HepG2 (cell line): Measurements from ENCODE around the gene TAAR5. TPM values are rescaled to one million over a fixed set of nuclear protein-coding genes. Genes with fewer than 3 reads are reported as not detected.

Experiments used
- ATAC-seq: fragments of 200-7000 bp; cut with Tn5 transposase; 3 replicates; pipeline ENCODE4 v1.9.1; 2020; ENCODE audit warnings: mild to moderate bottlenecking, moderate library complexity
- BruUV-seq: library from RNA; stranded (reverse); fragments of 400-500 nt; replicated peaks from 2 replicates; lab custom pipeline; 2021; lab: Mats Ljungman, UMichigan
- CTCF ChIA-PET: fragments of 300-600 bp; formaldehyde crosslinking; extraction: SDS; loops from one replicate; lab custom pipeline; 2021; ENCODE audit warnings: low total read pairs, inconsistent platforms, low intra/inter-chr PET ratio; lab: Yijun Ruan, JAX
- POLR2A ChIA-PET: fragments of 350-600 bp; sonication (Branson Sonifier 250); formaldehyde crosslinking; loops from one replicate; lab custom pipeline; 2020; ENCODE audit warnings: antibody characterized with exemption, inconsistent platforms; lab: Yijun Ruan, JAX
- DNase-seq: peaks from one replicate; pipeline ENCODE4 v3.0.0-alpha.2; 2015; ENCODE audit warnings: low spot score
- FAIRE-seq: peaks from 3 replicates; lab custom pipeline; 2011; peaks lifted over from hg19 to GRCh38; lab: Jason Lieb, UNC
- H2AFZ ChIP-seq: one replicate; pipeline ENCODE4 v1.6.1; 2011; ENCODE audit warnings: low read length, inconsistent platforms
- H3K27ac ChIP-seq: fragments of 300-600 bp; 3 replicates; pipeline ENCODE4 v1.8.0; 2011; ENCODE audit warnings: mixed run types, mild to moderate bottlenecking, mixed read lengths, low read length, inconsistent platforms; ENCODE audit not compliant: insufficient read depth; ENCODE audit errors: extremely low read length
- H3K27me3 ChIP-seq, 2 experiments: fragments of 200-600 bp in 1 of 2; 2 replicates in 1 of 2; 3 replicates in 1 of 2; pipeline versions ENCODE4 v1.6.0 to v1.8.0; 2011; ENCODE audit warnings: low read length in 2 of 2, mild to moderate bottlenecking in 2 of 2, moderate library complexity in 2 of 2, inconsistent platforms in 1 of 2; ENCODE audit not compliant: insufficient read depth in 2 of 2, control insufficient read depth in 1 of 2
- H3K36me3 ChIP-seq, 2 experiments: fragments of 200-600 bp in 1 of 2; replicated peaks in 1 of 2; 2 replicates in 1 of 2; 3 replicates in 1 of 2; pipeline versions ENCODE4 v1.5.1 to v1.8.0; 2011; ENCODE audit warnings: low read length in 2 of 2, inconsistent platforms in 1 of 2; ENCODE audit not compliant: insufficient read depth in 2 of 2, control insufficient read depth in 1 of 2
- H3K4me1 ChIP-seq: 2 replicates; pipeline ENCODE4 v1.5.1; 2012; ENCODE audit warnings: low read length, inconsistent platforms; ENCODE audit not compliant: insufficient read depth
- H3K4me2 ChIP-seq: 2 replicates; pipeline ENCODE4 v1.6.0; 2011; ENCODE audit warnings: low read depth, low read length, inconsistent platforms
- H3K4me3 ChIP-seq, 3 experiments: fragments of 200-600 bp in 1 of 3; sonication (generic), shearing (Covaris generic) in 1 of 3; replicated peaks in 1 of 3; 2 replicates each; pipeline ENCODE4 v1.5.1; 2011 to 2016; ENCODE audit warnings: low read length in 3 of 3, inconsistent platforms in 2 of 3, low read depth in 2 of 3, mild to moderate bottlenecking in 2 of 3, control low read depth in 1 of 3, mixed read lengths in 1 of 3; ENCODE audit not compliant: insufficient read depth in 1 of 3
- H3K79me2 ChIP-seq: one replicate; pipeline ENCODE4 v1.6.1; 2011; ENCODE audit warnings: low read length, inconsistent platforms; ENCODE audit not compliant: insufficient read depth
- H3K9ac ChIP-seq: 2 replicates; pipeline ENCODE4 v1.6.0; 2011; ENCODE audit warnings: mild to moderate bottlenecking, low read depth, low read length, inconsistent platforms; ENCODE audit not compliant: insufficient read depth
- H3K9me3 ChIP-seq: 2 replicates; pipeline ENCODE4 v1.5.1; 2012; ENCODE audit warnings: mild to moderate bottlenecking, low read length
- H4K20me1 ChIP-seq: 2 replicates; pipeline ENCODE4 v1.6.0; 2011; ENCODE audit warnings: inconsistent platforms, mild to moderate bottlenecking, low read length, moderate library complexity; ENCODE audit not compliant: insufficient read depth
- CAMTA2 ChIP-seq: sonication (generic); formaldehyde crosslinking; IDR thresholded peaks from 2 replicates; pipeline ENCODE4 v1.4.0; 2020; ENCODE audit warnings: mild to moderate bottlenecking, missing genetic modification reagents, borderline replicate concordance
- CREB1 ChIP-seq, 2 experiments: fragments of 450-650 bp in 1 of 2; IDR thresholded peaks; 2 replicates each; pipeline ENCODE4 v1.6.1; 2016 to 2017; ENCODE audit warnings: control low read depth in 1 of 2, mild to moderate bottlenecking in 1 of 2, missing compliant biosample characterization in 1 of 2, missing genetic modification characterization in 1 of 2
- CREM ChIP-seq, 2 experiments: sonication (generic) in 1 of 2; formaldehyde crosslinking in 1 of 2; IDR thresholded peaks; 2 replicates each; pipeline versions ENCODE4 v1.4.0 to v1.6.1; 2016 to 2020; ENCODE audit warnings: antibody characterized with exemption in 1 of 2, mild to moderate bottlenecking in 1 of 2, missing genetic modification reagents in 1 of 2
- ERF ChIP-seq: IDR thresholded peaks from 2 replicates; pipeline ENCODE4 v1.6.1; 2018; ENCODE audit warnings: missing biosample characterization, missing genetic modification reagents
- HOXD1 ChIP-seq: sonication (generic); formaldehyde crosslinking; IDR thresholded peaks from 2 replicates; pipeline ENCODE4 v1.5.0; 2020; ENCODE audit warnings: missing genetic modification reagents
- NFATC3 ChIP-seq: sonication (generic); formaldehyde crosslinking; IDR thresholded peaks from 2 replicates; pipeline ENCODE4 v1.5.1; 2020; ENCODE audit warnings: mild to moderate bottlenecking, missing genetic modification reagents
- RELA ChIP-seq: sonication (generic); formaldehyde crosslinking; IDR thresholded peaks from 2 replicates; pipeline ENCODE4 v1.4.0; 2020; ENCODE audit warnings: missing genetic modification reagents
- REXO4 ChIP-seq: sonication (generic); formaldehyde crosslinking; IDR thresholded peaks from 2 replicates; pipeline ENCODE4 v1.8.0; 2022; ENCODE audit warnings: missing genetic modification reagents, mild to moderate bottlenecking, borderline replicate concordance
- TCF7L2 ChIP-seq: IDR thresholded peaks from 2 replicates; pipeline ENCODE4 v1.6.1; 2011; ENCODE audit warnings: mild to moderate bottlenecking, low read depth, low read length, moderate library complexity
- ZNF343 ChIP-seq: sonication (generic); formaldehyde crosslinking; IDR thresholded peaks from 2 replicates; pipeline ENCODE4 v1.4.0; 2020; ENCODE audit warnings: mild to moderate bottlenecking, missing genetic modification reagents
- ZNF354B ChIP-seq: sonication (generic); formaldehyde crosslinking; IDR thresholded peaks from 2 replicates; pipeline ENCODE4 v1.8.0; 2022; ENCODE audit warnings: mild to moderate bottlenecking, missing genetic modification reagents
- ZNF431 ChIP-seq: sonication (generic); formaldehyde crosslinking; IDR thresholded peaks from 2 replicates; pipeline ENCODE4 v1.9.0; 2022; ENCODE audit warnings: missing genetic modification reagents, low read depth, mild to moderate bottlenecking, borderline replicate concordance
- ZNF460 ChIP-seq: sonication (generic); formaldehyde crosslinking; IDR thresholded peaks from 2 replicates; pipeline ENCODE4 v1.5.1; 2020; ENCODE audit warnings: missing genetic modification reagents, mild to moderate bottlenecking, borderline replicate concordance
- ZNF652 ChIP-seq: IDR thresholded peaks from 2 replicates; pipeline ENCODE4 v1.6.1; 2016; ENCODE audit warnings: low read depth, borderline replicate concordance
- WGBS: methylation state at CpG from one replicate; pipeline ENCODE4 v1.1.6; 2017; ENCODE audit warnings: low lambda C conversion rate; 5-methylcytosine and 5-hydroxymethylcytosine counted together
- in situ Hi-C: cut with HindIII; loops from 2 replicates; pipeline ENCODE4 v1.10.0; 2017; ENCODE audit warnings: low pct_unique_long_range_greater_than_20kb; ENCODE audit not compliant: extremely low pct_ligation_motif_present
- intact Hi-C: fragments of 100-400 bp; cut with micrococcal nuclease; formaldehyde crosslinking; loops from one replicate; pipeline ENCODE4 v1.10.0; 2022; ENCODE audit not compliant: unreplicated experiment
- polyA plus RNA-seq, 8 experiments: library from polyadenylated mRNA; depleted of rRNA in 3 of 8; stranded (reverse) in 7 of 8; unstranded in 1 of 8; fragments of >200 nt; fragmentation: Illumina TruSeq in 4 of 8; extraction: Trizol in 4 of 8; gene quantifications; 2 replicates each; pipeline versions ENCODE4 v1.2.1 to v1.2.3, GENCODE V29; 2011 to 2016; ENCODE audit warnings: low read depth in 4 of 8, missing spikeins in 1 of 8, mixed read lengths in 1 of 8; ENCODE audit not compliant: insufficient read depth in 1 of 8
- total RNA-seq, 5 experiments: library from RNA; depleted of rRNA; stranded (reverse); fragments of >200 nt; fragmentation: Illumina TruSeq; extraction: Trizol; gene quantifications; 2 replicates each; pipeline ENCODE4 v1.2.3, GENCODE V29; 2016; ENCODE audit warnings: low read depth in 1 of 5
- TF ChIP-seq, protein P1 (sequence below): sonication (generic); formaldehyde crosslinking; IDR thresholded peaks from 2 replicates; pipeline ENCODE4 v1.8.0; 2023; ENCODE audit warnings: mild to moderate bottlenecking, missing genetic modification reagents
- TF ChIP-seq, protein P2 (sequence below): sonication (generic); formaldehyde crosslinking; IDR thresholded peaks from 2 replicates; pipeline ENCODE4 v1.4.0; 2020; ENCODE audit warnings: mild to moderate bottlenecking, missing genetic modification reagents
- TF ChIP-seq, protein P3 (sequence below): sonication (generic); formaldehyde crosslinking; IDR thresholded peaks from 2 replicates; pipeline ENCODE4 v1.5.0; 2020; ENCODE audit warnings: mild to moderate bottlenecking, missing genetic modification reagents, moderate library complexity
- TF ChIP-seq, protein P4 (sequence below), 2 experiments: sonication (generic) in 1 of 2; formaldehyde crosslinking in 1 of 2; IDR thresholded peaks; 2 replicates each; pipeline versions ENCODE4 v1.5.1 to v1.6.1; 2011 to 2020; ENCODE audit warnings: borderline replicate concordance in 1 of 2, low read depth in 1 of 2, low read length in 1 of 2, mild to moderate bottlenecking in 1 of 2, missing genetic modification reagents in 1 of 2, moderate library complexity in 1 of 2

TAAR5 gene
- total and polyA plus RNA-seq, 2 of the 13 experiments (the other 11 are each of a cell fraction or from before 2014, with no cell fraction given), result not detected

DNA sequence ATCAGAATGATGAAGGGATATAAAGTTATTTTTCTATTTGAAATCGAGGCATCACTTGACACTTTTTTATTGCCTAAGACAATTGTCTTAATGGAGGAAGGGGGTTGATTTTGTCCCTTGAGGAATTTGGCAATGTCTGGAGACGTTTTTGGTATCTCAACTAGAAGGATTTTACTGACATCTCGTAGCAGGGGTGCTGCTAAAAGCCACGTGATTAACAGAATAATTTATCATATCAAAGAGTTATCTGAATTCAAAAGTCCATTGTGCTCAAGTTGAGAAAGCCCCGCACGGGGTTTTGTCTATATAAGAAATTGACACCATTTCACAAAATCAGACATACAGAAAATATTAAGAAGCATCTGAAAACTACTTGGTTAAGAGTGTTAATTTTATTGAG lies 20.9 kb downstream of the TAAR5 start:
- no peak for FAIRE-seq
- TF ChIP-seq CAMTA2 (CRISPR knock-in tag), result no peak
- no peak for TF ChIP-seq CREB1 (IDR thresholded peaks at IDR 0.05)
- TF ChIP-seq CREB1 (CRISPR knock-in tag; IDR thresholded peaks at IDR 0.05), result no peak
- TF ChIP-seq, protein P1, sequence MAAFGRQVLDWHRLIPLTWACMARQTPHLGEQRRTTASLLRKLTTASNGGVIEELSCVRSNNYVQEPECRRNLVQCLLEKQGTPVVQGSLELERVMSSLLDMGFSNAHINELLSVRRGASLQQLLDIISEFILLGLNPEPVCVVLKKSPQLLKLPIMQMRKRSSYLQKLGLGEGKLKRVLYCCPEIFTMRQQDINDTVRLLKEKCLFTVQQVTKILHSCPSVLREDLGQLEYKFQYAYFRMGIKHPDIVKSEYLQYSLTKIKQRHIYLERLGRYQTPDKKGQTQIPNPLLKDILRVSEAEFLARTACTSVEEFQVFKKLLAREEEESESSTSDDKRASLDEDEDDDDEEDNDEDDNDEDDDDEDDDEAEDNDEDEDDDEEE (CRISPR knock-in tag), result no peak
- TF ChIP-seq ERF (CRISPR knock-in tag), result no peak
- no peak for TF ChIP-seq CREM (IDR thresholded peaks at IDR 0.05)
- no peak for TF ChIP-seq CREM (CRISPR knock-in tag; IDR thresholded peaks at IDR 0.05)
- no peak for TF ChIP-seq NFATC3 (CRISPR knock-in tag)
- no peak for TF ChIP-seq ZNF431 (CRISPR knock-in tag)
- TF ChIP-seq HOXD1 (CRISPR knock-in tag), result no peak
- TF ChIP-seq ZNF460 (CRISPR knock-in tag), result no peak
- TF ChIP-seq TCF7L2, result no peak
- TF ChIP-seq REXO4 (CRISPR knock-in tag), result no peak
- TF ChIP-seq, protein P2, sequence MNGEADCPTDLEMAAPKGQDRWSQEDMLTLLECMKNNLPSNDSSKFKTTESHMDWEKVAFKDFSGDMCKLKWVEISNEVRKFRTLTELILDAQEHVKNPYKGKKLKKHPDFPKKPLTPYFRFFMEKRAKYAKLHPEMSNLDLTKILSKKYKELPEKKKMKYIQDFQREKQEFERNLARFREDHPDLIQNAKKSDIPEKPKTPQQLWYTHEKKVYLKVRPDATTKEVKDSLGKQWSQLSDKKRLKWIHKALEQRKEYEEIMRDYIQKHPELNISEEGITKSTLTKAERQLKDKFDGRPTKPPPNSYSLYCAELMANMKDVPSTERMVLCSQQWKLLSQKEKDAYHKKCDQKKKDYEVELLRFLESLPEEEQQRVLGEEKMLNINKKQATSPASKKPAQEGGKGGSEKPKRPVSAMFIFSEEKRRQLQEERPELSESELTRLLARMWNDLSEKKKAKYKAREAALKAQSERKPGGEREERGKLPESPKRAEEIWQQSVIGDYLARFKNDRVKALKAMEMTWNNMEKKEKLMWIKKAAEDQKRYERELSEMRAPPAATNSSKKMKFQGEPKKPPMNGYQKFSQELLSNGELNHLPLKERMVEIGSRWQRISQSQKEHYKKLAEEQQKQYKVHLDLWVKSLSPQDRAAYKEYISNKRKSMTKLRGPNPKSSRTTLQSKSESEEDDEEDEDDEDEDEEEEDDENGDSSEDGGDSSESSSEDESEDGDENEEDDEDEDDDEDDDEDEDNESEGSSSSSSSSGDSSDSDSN (CRISPR knock-in tag), result no peak
- TF ChIP-seq, protein P3, sequence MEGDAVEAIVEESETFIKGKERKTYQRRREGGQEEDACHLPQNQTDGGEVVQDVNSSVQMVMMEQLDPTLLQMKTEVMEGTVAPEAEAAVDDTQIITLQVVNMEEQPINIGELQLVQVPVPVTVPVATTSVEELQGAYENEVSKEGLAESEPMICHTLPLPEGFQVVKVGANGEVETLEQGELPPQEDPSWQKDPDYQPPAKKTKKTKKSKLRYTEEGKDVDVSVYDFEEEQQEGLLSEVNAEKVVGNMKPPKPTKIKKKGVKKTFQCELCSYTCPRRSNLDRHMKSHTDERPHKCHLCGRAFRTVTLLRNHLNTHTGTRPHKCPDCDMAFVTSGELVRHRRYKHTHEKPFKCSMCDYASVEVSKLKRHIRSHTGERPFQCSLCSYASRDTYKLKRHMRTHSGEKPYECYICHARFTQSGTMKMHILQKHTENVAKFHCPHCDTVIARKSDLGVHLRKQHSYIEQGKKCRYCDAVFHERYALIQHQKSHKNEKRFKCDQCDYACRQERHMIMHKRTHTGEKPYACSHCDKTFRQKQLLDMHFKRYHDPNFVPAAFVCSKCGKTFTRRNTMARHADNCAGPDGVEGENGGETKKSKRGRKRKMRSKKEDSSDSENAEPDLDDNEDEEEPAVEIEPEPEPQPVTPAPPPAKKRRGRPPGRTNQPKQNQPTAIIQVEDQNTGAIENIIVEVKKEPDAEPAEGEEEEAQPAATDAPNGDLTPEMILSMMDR (CRISPR knock-in tag), result no peak
- TF ChIP-seq, protein P4, sequence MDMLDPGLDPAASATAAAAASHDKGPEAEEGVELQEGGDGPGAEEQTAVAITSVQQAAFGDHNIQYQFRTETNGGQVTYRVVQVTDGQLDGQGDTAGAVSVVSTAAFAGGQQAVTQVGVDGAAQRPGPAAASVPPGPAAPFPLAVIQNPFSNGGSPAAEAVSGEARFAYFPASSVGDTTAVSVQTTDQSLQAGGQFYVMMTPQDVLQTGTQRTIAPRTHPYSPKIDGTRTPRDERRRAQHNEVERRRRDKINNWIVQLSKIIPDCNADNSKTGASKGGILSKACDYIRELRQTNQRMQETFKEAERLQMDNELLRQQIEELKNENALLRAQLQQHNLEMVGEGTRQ (IDR thresholded peaks at IDR 0.05; ENCODE audit: low read depth, low read length), result no peak
- TF ChIP-seq, protein P4 (CRISPR knock-in tag; IDR thresholded peaks at IDR 0.05; ENCODE audit: borderline replicate concordance), result no peak
- no peak for TF ChIP-seq ZNF652 (CRISPR knock-in tag)
- no peak for TF ChIP-seq ZNF354B (CRISPR knock-in tag)
- no peak for TF ChIP-seq RELA (CRISPR knock-in tag)
- no peak for TF ChIP-seq ZNF343 (CRISPR knock-in tag)

More for the DNA sequence above, 20.9 kb downstream of the TAAR5 start:
- CTCF ChIA-PET, result no interaction called here
- Histone ChIP-seq H3K4me2 (no peak overlapping the region), H3K27ac (no peak overlapping the region), H3K9me3 (no peaks in the 10 kb centered on the region), H3K79me2 (no peaks in the 10 kb centered on the region), H3K4me1 (no peaks in the 10 kb centered on the region), H3K4me3 (no peak overlapping the region), H3K36me3 (no peaks in the 10 kb centered on the region), H3K27me3 (no peaks in the 10 kb centered on the region; a peak in 1 of 5 replicates), H2AFZ (no peak overlapping the region), H3K9ac (no peak overlapping the region), H4K20me1 (no peaks in the 10 kb centered on the region; the same call in 1 of the 2 replicates)
- POLR2A ChIA-PET, result no interaction called here
- intact Hi-C loops (no loop called here), in situ Hi-C loops (no loop called here)
- ATAC-seq (no peak), DNase-seq (no peak)
- WGBS, result 15% methylated on average over 6 of the region's 6 CpGs
- BruUV-seq, result no TSS peak
